HG02798 (cell line): Measurements from ENCODE around the gene PRDM2.

Experiments used
- ATAC-seq: cut with Tn5 transposase; IDR thresholded peaks from one replicate; pipeline ENCODE4 v1.9.1; 2021; ENCODE audit warnings: mild to moderate bottlenecking; ENCODE audit not compliant: unreplicated experiment, poor library complexity

The PRDM2 gene

DNA sequence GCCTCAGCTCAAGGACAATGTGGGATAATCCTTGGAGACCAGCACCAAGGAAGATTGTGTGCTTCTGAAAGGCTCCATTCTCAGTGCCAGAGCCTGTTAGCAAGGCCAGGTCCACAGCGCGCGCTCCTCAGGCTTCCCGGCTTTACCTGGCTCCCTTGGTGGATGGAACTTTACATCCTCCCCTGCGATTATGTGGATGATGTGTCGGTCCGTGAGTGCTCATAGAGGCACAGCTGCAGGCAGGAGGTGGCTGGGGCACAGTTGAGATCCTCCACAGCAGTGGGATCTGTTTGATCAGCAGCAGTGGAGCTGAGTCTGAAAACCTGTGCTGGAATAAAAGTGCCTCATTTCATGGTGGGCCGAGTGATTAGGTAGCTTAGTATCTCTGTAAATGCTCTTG lies 62.7 kb downstream of the PRDM2 start:
- ATAC-seq, result no peak

DNA sequence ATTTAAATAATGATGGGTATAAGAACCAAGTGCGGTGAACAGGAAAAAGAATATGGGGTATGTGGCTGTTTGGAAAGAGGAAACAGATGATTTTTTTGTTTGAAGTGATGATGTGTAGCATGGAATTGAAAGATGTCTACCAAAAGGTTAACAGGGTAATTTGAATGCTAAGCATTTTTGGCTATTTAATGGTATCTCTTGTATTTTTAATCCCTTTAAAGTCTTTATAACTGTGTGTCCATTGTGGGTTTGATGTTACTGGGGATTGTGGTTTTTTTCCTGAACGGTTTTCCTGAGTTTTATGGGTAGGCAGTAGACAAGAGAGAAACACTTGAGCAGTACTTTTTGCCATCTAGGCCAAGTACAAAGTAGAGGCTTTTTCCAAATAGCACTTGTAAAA lies 63.2 kb downstream of the PRDM2 start:
- no peak for ATAC-seq

DNA sequence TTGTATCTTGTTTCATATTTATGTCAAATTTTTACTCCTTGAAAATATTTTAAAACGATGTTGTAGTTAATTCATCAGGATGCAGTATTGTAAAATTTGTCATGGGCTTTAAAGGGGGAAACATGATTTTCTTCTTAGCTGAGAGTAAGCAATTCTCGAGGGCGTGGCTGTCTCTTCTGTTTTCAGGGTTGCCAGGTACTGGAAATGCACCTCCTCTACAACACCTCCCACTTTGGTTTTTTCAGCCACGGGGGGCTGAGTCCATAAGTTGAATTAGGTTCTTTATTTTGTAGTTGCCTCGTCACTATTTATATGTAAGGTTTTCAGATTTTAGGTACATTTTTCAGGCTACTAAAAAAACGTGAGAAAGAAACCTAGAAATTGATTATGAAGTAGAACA lies 64.0 kb downstream of the PRDM2 start:
- no peak for ATAC-seq

DNA sequence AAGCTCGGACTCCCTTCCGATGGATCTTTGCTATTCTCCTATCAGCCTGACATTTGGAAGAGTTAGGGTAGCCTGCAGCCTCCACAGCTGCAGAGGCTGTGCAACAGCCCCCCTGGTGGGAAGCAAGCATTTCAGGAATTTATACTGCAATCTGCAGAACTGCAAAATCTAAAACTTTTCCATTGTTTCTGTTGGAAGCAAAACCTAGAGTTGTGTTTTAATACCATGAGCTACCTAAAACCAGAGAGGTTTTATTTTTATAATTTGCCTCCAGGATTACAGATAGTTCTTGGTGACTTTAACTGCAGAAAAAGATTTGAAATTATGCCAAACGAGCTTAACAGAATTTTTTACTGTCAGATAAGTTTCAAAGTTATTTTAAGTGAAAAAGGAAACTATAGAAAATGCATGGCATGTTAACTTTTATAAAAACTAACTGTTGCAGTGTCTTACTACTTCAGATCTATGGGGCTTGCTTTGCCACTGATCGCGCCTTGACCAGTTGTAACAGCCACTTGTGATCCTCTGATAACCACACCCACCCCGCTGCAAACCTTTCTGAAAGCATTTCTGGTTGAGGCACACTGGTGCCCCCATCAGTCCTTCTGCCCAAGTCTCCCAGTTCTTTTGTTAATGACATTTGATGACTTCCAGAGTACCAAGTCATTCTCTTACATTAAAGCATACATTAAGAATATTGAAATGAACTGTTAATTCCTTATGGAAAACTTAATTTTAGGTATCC lies 64.8 kb downstream of the PRDM2 start:
- ATAC-seq, result no peak

- ATAC-seq, result no peak
Measured at GRCh38 chr1:13766592-13767564, 66.9 kb downstream of the PRDM2 start.

- ATAC-seq, result no peak
Measured at GRCh38 chr1:13769212-13769611, 69.2 kb downstream of the PRDM2 start.

GRCh38 chr1:13769830-13770229 lies 69.8 kb downstream of the PRDM2 start:
- ATAC-seq, result no peak

GRCh38 chr1:13770743-13771142 lies 70.8 kb downstream of the PRDM2 start:
- no peak for ATAC-seq

DNA sequence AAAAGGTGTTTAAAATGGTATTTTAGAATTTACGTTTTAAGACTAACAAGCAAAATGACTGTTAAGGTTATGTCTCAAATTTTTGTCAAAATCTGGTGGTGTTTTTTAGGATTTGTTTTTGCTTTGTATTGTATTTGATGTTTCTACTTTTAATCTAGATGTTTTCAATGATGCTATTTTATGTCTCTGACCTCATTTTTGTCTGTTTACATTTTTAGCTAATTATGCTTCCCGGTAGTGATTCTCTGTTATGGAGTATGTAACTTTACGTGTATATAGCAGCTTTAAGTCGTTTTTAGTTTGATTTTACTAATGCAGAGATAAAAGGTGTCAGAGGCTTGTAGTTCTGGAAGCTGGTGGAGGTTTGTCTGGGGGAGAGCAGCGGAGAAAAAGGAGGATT lies 71.8 kb downstream of the PRDM2 start:
- no peak for ATAC-seq

DNA sequence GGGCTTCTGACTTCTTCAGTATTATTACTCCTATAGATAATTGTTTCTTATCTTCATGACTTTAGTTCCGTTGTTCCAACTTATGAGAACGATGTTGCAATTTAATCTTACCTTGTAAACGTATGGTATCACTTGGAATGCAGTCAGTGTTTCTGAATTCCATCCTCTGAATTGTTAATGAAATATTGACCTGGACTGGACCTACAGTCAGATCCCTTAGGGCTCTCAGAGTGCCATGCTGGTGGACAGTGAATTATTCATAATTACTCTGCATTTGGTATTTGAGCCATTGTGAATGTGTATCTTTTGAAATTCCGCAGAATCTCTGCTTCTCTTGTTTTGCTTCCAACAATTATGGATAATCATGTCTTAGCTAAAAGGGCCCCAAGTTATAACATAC lies 72.3 kb downstream of the PRDM2 start:
- ATAC-seq, result no peak

DNA sequence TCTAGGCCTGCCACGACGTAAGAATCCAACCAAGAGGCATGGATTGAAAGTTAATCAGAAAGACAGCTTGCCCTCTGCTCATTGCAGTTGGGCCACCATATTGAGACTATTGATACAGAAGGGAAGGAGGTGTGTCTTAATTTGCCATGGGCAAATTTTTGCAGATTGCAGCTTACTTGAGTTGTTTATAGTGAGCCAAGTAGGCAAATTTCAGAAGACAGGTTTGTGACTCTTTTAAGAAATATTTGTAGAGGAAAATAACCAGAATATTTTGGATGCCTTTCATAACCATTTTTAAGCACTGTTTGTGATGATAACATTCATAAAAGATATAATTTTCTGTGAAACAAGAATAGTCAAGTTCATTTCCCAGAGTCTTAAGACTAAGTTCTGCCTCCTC lies 74.1 kb downstream of the PRDM2 start:
- ATAC-seq, result no peak

- no peak for ATAC-seq
Measured at GRCh38 chr1:13775459-13775858, 75.5 kb downstream of the PRDM2 start.

- no peak for ATAC-seq
Measured at GRCh38 chr1:13775916-13776315, 75.9 kb downstream of the PRDM2 start.

- ATAC-seq, result no peak
Measured at GRCh38 chr1:13778431-13778830, 78.4 kb downstream of the PRDM2 start.

- ATAC-seq, result no peak
Measured at GRCh38 chr1:13779930-13780329, 79.9 kb downstream of the PRDM2 start.

DNA sequence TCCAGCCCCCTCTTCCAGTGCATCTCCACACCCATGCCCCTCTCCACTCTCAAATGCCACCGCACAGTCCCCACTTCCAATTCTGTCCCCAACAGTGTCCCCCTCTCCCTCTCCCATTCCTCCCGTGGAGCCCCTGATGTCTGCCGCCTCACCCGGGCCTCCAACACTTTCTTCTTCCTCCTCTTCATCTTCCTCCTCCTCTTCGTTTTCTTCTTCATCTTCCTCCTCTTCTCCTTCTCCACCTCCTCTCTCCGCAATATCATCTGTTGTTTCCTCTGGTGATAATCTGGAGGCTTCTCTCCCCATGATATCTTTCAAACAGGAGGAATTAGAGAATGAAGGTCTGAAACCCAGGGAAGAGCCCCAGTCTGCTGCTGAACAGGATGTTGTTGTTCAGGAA lies 80.8 kb downstream of the PRDM2 start:
- ATAC-seq, result no peak

- no peak for ATAC-seq
Measured at GRCh38 chr1:13781228-13781627, 81.2 kb downstream of the PRDM2 start.

GRCh38 chr1:13781907-13782633 lies 82.1 kb downstream of the PRDM2 start:
- ATAC-seq, result peak; percentile 65

DNA sequence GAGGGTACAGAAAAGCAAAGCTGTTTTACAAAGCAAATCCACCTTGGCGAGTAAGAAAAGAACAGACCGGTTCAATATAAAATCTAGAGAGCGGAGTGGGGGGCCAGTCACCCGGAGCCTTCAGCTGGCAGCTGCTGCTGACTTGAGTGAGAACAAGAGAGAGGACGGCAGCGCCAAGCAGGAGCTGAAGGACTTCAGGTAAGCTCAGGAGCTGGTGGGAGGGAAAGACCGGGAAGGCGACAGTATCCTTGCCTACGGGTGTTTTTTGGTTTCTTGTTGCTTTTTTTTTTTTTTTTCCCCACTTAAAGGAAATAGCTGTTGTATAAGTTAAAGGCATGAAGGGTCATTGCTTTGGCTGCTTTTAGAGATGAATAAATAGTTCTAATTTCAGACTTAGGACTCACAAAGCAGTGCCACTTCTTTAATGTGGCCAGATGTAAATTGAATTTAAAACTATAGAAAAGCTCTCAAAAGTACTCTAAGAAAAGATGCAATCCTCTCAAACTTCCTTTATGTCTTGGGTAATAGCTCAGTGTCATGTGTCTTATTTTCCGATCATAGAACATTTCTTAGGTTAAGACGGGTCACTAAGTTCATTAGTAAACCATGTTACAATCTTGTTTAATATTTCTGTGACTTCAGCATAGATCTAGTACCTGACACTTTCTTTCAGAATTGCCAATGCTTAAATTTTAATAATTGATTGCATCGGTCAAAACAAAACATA lies 82.8 kb downstream of the PRDM2 start:
- ATAC-seq, result no peak

DNA sequence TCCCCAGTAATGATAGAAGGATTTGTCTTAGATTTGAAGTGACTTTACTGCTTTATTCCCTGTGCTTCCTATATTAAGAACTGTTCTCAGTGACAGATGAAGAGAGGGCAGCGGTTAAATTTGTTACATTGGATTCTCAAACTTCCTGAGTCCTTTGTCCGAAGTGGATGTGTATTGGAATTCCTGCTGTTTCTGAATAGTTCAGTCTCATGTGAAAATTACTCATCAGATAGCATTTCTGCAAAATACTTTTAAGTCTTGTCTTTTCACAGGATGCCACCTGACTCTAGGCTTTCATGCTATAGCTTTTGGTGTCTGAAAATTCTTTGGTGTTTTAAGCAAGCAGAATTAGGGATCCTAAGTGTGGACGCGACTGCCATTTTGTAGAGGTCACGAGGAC lies 83.6 kb downstream of the PRDM2 start:
- no peak for ATAC-seq
